ENCODE data around the gene RELT. TPM values are rescaled to one million over a fixed set of nuclear protein-coding genes. Genes with fewer than 3 reads are reported as not detected.

Gene RELT
- total RNA-seq, 1 experiment from 2014 or later: 24.5 TPM

DNA sequence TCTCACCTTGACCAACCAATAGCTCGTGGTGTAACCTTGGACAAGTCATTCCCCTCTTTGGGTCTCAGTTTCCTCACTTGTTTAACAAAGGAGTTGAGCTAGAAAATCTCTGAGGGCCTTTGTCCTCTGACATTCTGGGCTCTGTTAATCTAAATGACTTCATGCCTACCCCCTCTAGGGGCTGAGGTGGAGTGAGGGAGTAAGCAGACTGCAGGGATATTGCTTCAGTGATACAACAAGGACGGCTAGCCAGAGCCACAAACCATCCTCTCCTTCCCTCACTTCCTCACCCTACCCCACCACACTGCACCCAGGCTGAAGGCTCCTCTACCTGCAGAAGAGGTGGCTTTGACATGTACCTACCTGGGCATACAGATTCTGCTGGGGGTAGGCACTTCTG is 34.8 kb downstream of the RELT start:
- no peaks in the 10 kb centered on the region for H4K20me1 ChIP-seq (ENCODE audit: low read length)
- H3K9me2 ChIP-seq (replicated peaks; ENCODE audit: low read length): no peaks in the 10 kb centered on the region
- no peak overlapping the region for H3K4me3 ChIP-seq (ENCODE audit: low read length)
- CTCF ChIA-PET: no interaction called here
- H3K9me3 ChIP-seq (ENCODE audit: low read length): no peaks in the 10 kb centered on the region
- no peaks in the 10 kb centered on the region for H3K27me3 ChIP-seq (ENCODE audit: low read length)
- no peak overlapping the region for H2AFZ ChIP-seq (ENCODE audit: low read length)
- no peak overlapping the region for H3K4me2 ChIP-seq (ENCODE audit: low read length)
- no peaks in the 10 kb centered on the region for H3F3A ChIP-seq (ENCODE audit: low read length, unreplicated experiment)
- BruUV-seq (replicated peaks): no TSS peak
- H3K27ac ChIP-seq (ENCODE audit: low read length): no peak overlapping the region
- no peak overlapping the region for H3K9ac ChIP-seq (ENCODE audit: low read length)
- peaks cover 11% of the 10 kb centered on the region for H3K4me1 ChIP-seq (ENCODE audit: insufficient read depth, low read length)
- intact Hi-C loops (cut with micrococcal nuclease): no loop called here
- peaks cover 11% of the 10 kb centered on the region for H3K36me3 ChIP-seq (ENCODE audit: low read depth, low read length)
- TF ChIP-seq EZH2 (IDR thresholded peaks at IDR 0.05; ENCODE audit: low read length, unreplicated experiment): no peak
- TF ChIP-seq EZH2phosphoT487 (IDR thresholded peaks at IDR 0.05; ENCODE audit: borderline replicate concordance, low read length): no peak
- TF ChIP-seq, protein P1, sequence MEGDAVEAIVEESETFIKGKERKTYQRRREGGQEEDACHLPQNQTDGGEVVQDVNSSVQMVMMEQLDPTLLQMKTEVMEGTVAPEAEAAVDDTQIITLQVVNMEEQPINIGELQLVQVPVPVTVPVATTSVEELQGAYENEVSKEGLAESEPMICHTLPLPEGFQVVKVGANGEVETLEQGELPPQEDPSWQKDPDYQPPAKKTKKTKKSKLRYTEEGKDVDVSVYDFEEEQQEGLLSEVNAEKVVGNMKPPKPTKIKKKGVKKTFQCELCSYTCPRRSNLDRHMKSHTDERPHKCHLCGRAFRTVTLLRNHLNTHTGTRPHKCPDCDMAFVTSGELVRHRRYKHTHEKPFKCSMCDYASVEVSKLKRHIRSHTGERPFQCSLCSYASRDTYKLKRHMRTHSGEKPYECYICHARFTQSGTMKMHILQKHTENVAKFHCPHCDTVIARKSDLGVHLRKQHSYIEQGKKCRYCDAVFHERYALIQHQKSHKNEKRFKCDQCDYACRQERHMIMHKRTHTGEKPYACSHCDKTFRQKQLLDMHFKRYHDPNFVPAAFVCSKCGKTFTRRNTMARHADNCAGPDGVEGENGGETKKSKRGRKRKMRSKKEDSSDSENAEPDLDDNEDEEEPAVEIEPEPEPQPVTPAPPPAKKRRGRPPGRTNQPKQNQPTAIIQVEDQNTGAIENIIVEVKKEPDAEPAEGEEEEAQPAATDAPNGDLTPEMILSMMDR (conservative IDR thresholded peaks at IDR 0.05; ENCODE audit: low read depth, low read length): no peak
- DNase-seq (no peak), ATAC-seq (no peak)
- H3K79me2 ChIP-seq (ENCODE audit: low read length): no peaks in the 10 kb centered on the region
- POLR2A ChIA-PET (ENCODE audit: unreplicated experiment): no interaction called here

DNA sequence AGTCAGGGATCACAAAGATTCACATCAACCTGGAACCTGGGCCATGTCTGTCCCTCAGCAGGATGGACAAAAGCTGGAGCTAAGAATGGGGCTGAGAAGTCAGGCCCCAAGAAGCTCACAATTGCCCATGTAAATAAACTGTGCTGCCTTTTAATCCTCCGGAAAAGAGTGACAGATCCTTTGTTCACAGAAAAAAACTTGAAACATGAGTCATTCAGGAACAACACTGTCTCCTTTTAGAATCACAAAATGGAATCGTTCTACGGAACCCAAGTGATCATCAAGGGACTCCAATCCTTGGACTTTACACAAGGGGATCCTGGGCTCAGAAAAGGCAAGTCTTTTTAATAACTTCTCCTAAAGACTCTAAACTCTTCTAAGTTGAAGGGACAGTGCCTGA is 36.1 kb downstream of the RELT start:
- H3K4me3 ChIP-seq (ENCODE audit: low read length): no peak overlapping the region
- no peaks in the 10 kb centered on the region for H3K9me3 ChIP-seq (ENCODE audit: low read length)
- H3K27ac ChIP-seq (ENCODE audit: low read length): peak overlapping the region; percentile 13; the same call in 1 of the 2 replicates
- ChIA-PET CTCF (no interaction called here), POLR2A (ENCODE audit: unreplicated experiment) (no interaction called here)
- no TSS peak for BruUV-seq (replicated peaks)
- peaks cover 10% of the 10 kb centered on the region for H3K36me3 ChIP-seq (ENCODE audit: low read depth, low read length)
- no peaks in the 10 kb centered on the region for H4K20me1 ChIP-seq (ENCODE audit: low read length)
- no peak overlapping the region; the same call in 1 of the 2 replicates for H2AFZ ChIP-seq (ENCODE audit: low read length)
- DNase-seq: peak; percentile 55
- peaks cover 22% of the 10 kb centered on the region for H3K4me1 ChIP-seq (ENCODE audit: insufficient read depth, low read length)
- H3F3A ChIP-seq (ENCODE audit: low read length, unreplicated experiment): no peaks in the 10 kb centered on the region
- intact Hi-C loops (cut with micrococcal nuclease): no loop called here
- H3K79me2 ChIP-seq (ENCODE audit: low read length): no peaks in the 10 kb centered on the region
- H3K9ac ChIP-seq (ENCODE audit: low read length): no peak overlapping the region
- TF ChIP-seq EZH2 (IDR thresholded peaks at IDR 0.05; ENCODE audit: low read length, unreplicated experiment) (no peak), EZH2phosphoT487 (IDR thresholded peaks at IDR 0.05; ENCODE audit: borderline replicate concordance, low read length) (no peak)
- TF ChIP-seq, protein P1 (conservative IDR thresholded peaks at IDR 0.05; ENCODE audit: low read depth, low read length): no peak
- peak; percentile 54 for ATAC-seq
- no peak overlapping the region for H3K4me2 ChIP-seq (ENCODE audit: low read length)
- no peaks in the 10 kb centered on the region for H3K27me3 ChIP-seq (ENCODE audit: low read length)
- no peaks in the 10 kb centered on the region for H3K9me2 ChIP-seq (replicated peaks; ENCODE audit: low read length)

DNA sequence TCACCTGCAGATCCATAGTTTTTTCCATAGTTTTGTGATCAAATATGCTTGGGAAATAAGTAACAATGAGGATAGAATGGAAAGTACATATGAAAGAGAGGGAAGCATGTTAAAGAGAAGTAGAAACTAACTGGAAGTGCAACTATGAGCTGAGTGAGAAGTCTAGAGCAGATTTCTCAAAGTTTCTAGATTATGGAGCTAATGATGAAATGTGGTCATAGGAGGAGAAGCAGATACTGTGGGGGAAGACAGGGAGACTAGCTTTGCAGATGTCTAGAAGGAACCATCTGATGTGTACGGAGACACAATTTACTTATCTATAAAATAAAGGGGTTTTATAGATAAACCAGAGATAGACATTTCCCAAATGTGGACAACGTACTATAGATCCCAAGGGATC is 37.1 kb downstream of the RELT start:
- H3K4me1 ChIP-seq (ENCODE audit: insufficient read depth, low read length): peaks cover 22% of the 10 kb centered on the region
- no peak for ATAC-seq
- H3K27me3 ChIP-seq (ENCODE audit: low read length): no peaks in the 10 kb centered on the region
- POLR2A ChIA-PET (ENCODE audit: unreplicated experiment): no interaction called here
- TF ChIP-seq EZH2 (IDR thresholded peaks at IDR 0.05; ENCODE audit: low read length, unreplicated experiment): no peak
- TF ChIP-seq EZH2phosphoT487 (IDR thresholded peaks at IDR 0.05; ENCODE audit: borderline replicate concordance, low read length): no peak
- TF ChIP-seq, protein P1 (conservative IDR thresholded peaks at IDR 0.05; ENCODE audit: low read depth, low read length): no peak
- no peak overlapping the region for H3K4me3 ChIP-seq (ENCODE audit: low read length)
- no peaks in the 10 kb centered on the region for H3K9me3 ChIP-seq (ENCODE audit: low read length)
- H4K20me1 ChIP-seq (ENCODE audit: low read length): no peaks in the 10 kb centered on the region
- CTCF ChIA-PET: no interaction called here
- no peaks in the 10 kb centered on the region for H3F3A ChIP-seq (ENCODE audit: low read length, unreplicated experiment)
- intact Hi-C loops (cut with micrococcal nuclease): no loop called here
- BruUV-seq (replicated peaks): no TSS peak
- no peak overlapping the region for H2AFZ ChIP-seq (ENCODE audit: low read length)
- H3K27ac ChIP-seq (ENCODE audit: low read length): no peak overlapping the region
- H3K4me2 ChIP-seq (ENCODE audit: low read length): no peak overlapping the region
- no peaks in the 10 kb centered on the region for H3K9me2 ChIP-seq (replicated peaks; ENCODE audit: low read length)
- no peaks in the 10 kb centered on the region for H3K79me2 ChIP-seq (ENCODE audit: low read length)
- no peak overlapping the region for H3K9ac ChIP-seq (ENCODE audit: low read length)
- DNase-seq: no peak
- peaks cover 9% of the 10 kb centered on the region for H3K36me3 ChIP-seq (ENCODE audit: low read depth, low read length)

All from PC-3 (cell line).